ENCODE measurements around the gene CCDC138.

The CCDC138 gene

GRCh38 chr2:108893277-108893676 is 106.7 kb downstream of the CCDC138 start:
- no peak for DNase-seq (ENCODE audit: low read depth in 2 of 2, low spot score in 1 of 2)

- DNase-seq (ENCODE audit: low read depth in 2 of 2, low spot score in 1 of 2), result no peak
These were observed 108.2 kb downstream of the CCDC138 start for GRCh38 chr2:108894766-108895165.

- DNase-seq (ENCODE audit: low read depth in 2 of 2, low spot score in 1 of 2), result no peak
These were observed 108.6 kb downstream of the CCDC138 start for GRCh38 chr2:108895188-108895587.

GRCh38 chr2:108896741-108897140 is 110.2 kb downstream of the CCDC138 start:
- DNase-seq (ENCODE audit: low read depth in 2 of 2, low spot score in 1 of 2), result no peak

GRCh38 chr2:108898315-108899082 is 111.9 kb downstream of the CCDC138 start:
- DNase-seq (ENCODE audit: low read depth in 2 of 2, low spot score in 1 of 2), result no peak

GRCh38 chr2:108904680-108905079 is 118.1 kb downstream of the CCDC138 start:
- DNase-seq (ENCODE audit: low read depth in 2 of 2, low spot score in 1 of 2), result no peak

- no peak for DNase-seq (ENCODE audit: low read depth in 2 of 2, low spot score in 1 of 2)
These were observed 118.6 kb downstream of the CCDC138 start for GRCh38 chr2:108905176-108905575.

GRCh38 chr2:108905906-108906305 is 119.3 kb downstream of the CCDC138 start:
- DNase-seq (ENCODE audit: low read depth in 2 of 2, low spot score in 1 of 2), result no peak

GRCh38 chr2:108906403-108907077 is 120.0 kb downstream of the CCDC138 start:
- no peak for DNase-seq (ENCODE audit: low read depth in 2 of 2, low spot score in 1 of 2)

GRCh38 chr2:108907822-108908712 is 121.5 kb downstream of the CCDC138 start:
- no peak for DNase-seq (ENCODE audit: low read depth in 2 of 2, low spot score in 1 of 2)

- DNase-seq (ENCODE audit: low read depth in 2 of 2, low spot score in 1 of 2), result no peak
These were observed 122.1 kb downstream of the CCDC138 start for GRCh38 chr2:108908713-108909070.

- no peak for DNase-seq (ENCODE audit: low read depth in 2 of 2, low spot score in 1 of 2)
These were observed 122.8 kb downstream of the CCDC138 start for GRCh38 chr2:108909275-108909823.

- DNase-seq (ENCODE audit: low read depth in 2 of 2, low spot score in 1 of 2), result no peak
These were observed 123.5 kb downstream of the CCDC138 start for GRCh38 chr2:108910011-108910431.

GRCh38 chr2:108910541-108911396 is 124.2 kb downstream of the CCDC138 start:
- DNase-seq (ENCODE audit: low read depth in 2 of 2, low spot score in 1 of 2), result no peak

- no peak for DNase-seq (ENCODE audit: low read depth in 2 of 2, low spot score in 1 of 2)
These were observed 124.8 kb downstream of the CCDC138 start for GRCh38 chr2:108911401-108911800.

- DNase-seq (ENCODE audit: low read depth in 2 of 2, low spot score in 1 of 2), result no peak
These were observed 125.4 kb downstream of the CCDC138 start for GRCh38 chr2:108911807-108912628.

- no peak for DNase-seq (ENCODE audit: low read depth in 2 of 2, low spot score in 1 of 2)
These were observed 126.0 kb downstream of the CCDC138 start for GRCh38 chr2:108912629-108912902.

GRCh38 chr2:108916122-108916795 is 129.7 kb downstream of the CCDC138 start:
- DNase-seq (ENCODE audit: low read depth in 2 of 2, low spot score in 1 of 2), result no peak

- no peak for DNase-seq (ENCODE audit: low read depth in 2 of 2, low spot score in 1 of 2)
These were observed 130.3 kb downstream of the CCDC138 start for GRCh38 chr2:108916796-108917421.

Measured in stimulated activated CD8-positive, alpha-beta memory T cell treated with anti-CD3 and anti-CD28 coated beads, Interleukin-4, amount 100 ng/mL, for 4 hours (primary cell).